AG04450 (cell line): Measurements from ENCODE around the gene E2F8. TPM values are rescaled to one million over a fixed set of nuclear protein-coding genes. Genes with fewer than 3 reads are reported as not detected.

ENCODE experiments used
- CTCF ChIA-PET: fragments of 300-600, 350-600 bp; formaldehyde crosslinking; extraction: SDS; loops from one replicate; lab custom pipeline; 2022; ENCODE audit warnings: antibody characterized with exemption, inconsistent platforms; lab: Charles Lee
- POLR2A ChIA-PET: fragments of 350-600 bp; formaldehyde crosslinking; extraction: SDS; loops from one replicate; lab custom pipeline; 2021; ENCODE audit warnings: antibody characterized with exemption, inconsistent platforms; lab: Yijun Ruan, JAX
- DNase-seq: peaks from one replicate; pipeline ENCODE4 v3.0.0-alpha.2; 2011; ENCODE audit warnings: low read depth, low spot score
- H3K27ac ChIP-seq: one replicate; pipeline ENCODE4 v1.5.1; 2012; ENCODE audit warnings: low read depth, low read length, control low read depth
- H3K27me3 ChIP-seq: one replicate; pipeline ENCODE4 v1.6.0; 2012; ENCODE audit warnings: low read length; ENCODE audit not compliant: control insufficient read depth, insufficient read depth
- H3K4me3 ChIP-seq: 2 replicates; pipeline ENCODE4 v1.5.1; 2011; ENCODE audit warnings: mild to moderate bottlenecking, low read depth, low read length, control low read depth
- H3K9me3 ChIP-seq: 2 replicates; pipeline ENCODE4 v1.5.1; 2012; ENCODE audit warnings: low read length; ENCODE audit not compliant: control insufficient read depth, insufficient read depth
- CTCF ChIP-seq: IDR thresholded peaks from 2 replicates; pipeline ENCODE4 v1.5.1; 2011; ENCODE audit warnings: low read depth, low read length, control low read depth, inconsistent platforms
- polyA plus RNA-seq: library from polyadenylated mRNA; depleted of rRNA; stranded (reverse); fragments of >200 nt; gene quantifications from 2 replicates; pipeline ENCODE4 v1.2.3, GENCODE V29; 2011

The E2F8 gene
- polyA plus RNA-seq, 1 experiment = 0.98 TPM

GRCh38 chr11:19284881-19285280 is 44.1 kb upstream of the E2F8 start:
- ChIA-PET POLR2A (no interaction called here), CTCF (no interaction called here)
- H3K9me3 ChIP-seq = no peaks in the 10 kb centered on the region
- no peak overlapping the region for H3K27ac ChIP-seq
- no peak for TF ChIP-seq CTCF
- no peak overlapping the region for H3K4me3 ChIP-seq
- no peak for DNase-seq
- H3K27me3 ChIP-seq = peaks cover 6% of the 10 kb centered on the region

- POLR2A ChIA-PET = interaction anchor here (0.7 kb wide), 1 partner anchor 9 kb away, joined by 6 read pairs; no protein-coding TSS in a partner anchor
- no peak overlapping the region for H3K4me3 ChIP-seq
- H3K27ac ChIP-seq = no peak overlapping the region
- H3K9me3 ChIP-seq = no peaks in the 10 kb centered on the region
- peaks cover 9% of the 10 kb centered on the region for H3K27me3 ChIP-seq
- DNase-seq = no peak
- no peak for TF ChIP-seq CTCF
- CTCF ChIA-PET = no interaction called here
Measured at GRCh38 chr11:19283991-19284390, 43.2 kb upstream of the E2F8 start.

- no peaks in the 10 kb centered on the region for H3K9me3 ChIP-seq
- no peak overlapping the region for H3K27ac ChIP-seq
- DNase-seq = no peak
- ChIA-PET CTCF (no interaction called here), POLR2A (no interaction called here)
- no peak overlapping the region for H3K4me3 ChIP-seq
- H3K27me3 ChIP-seq = peaks cover 9% of the 10 kb centered on the region
- TF ChIP-seq CTCF = no peak
Measured at GRCh38 chr11:19281555-19281954, 40.8 kb upstream of the E2F8 start.

GRCh38 chr11:19281041-19281440 is 40.3 kb upstream of the E2F8 start:
- ChIA-PET CTCF (interaction anchor here (0.6 kb wide), 1 partner anchor 199 kb away, joined by 5 read pairs; no protein-coding TSS in a partner anchor), POLR2A (interaction anchor here (0.7 kb wide), 1 partner anchor 105 kb away, joined by 3 read pairs; no protein-coding TSS in a partner anchor)
- Histone ChIP-seq H3K9me3 (no peaks in the 10 kb centered on the region), H3K4me3 (no peak overlapping the region), H3K27me3 (peaks cover 9% of the 10 kb centered on the region), H3K27ac (no peak overlapping the region)
- DNase-seq = no peak
- no peak for TF ChIP-seq CTCF

- POLR2A ChIA-PET = no interaction called here
- no peak for TF ChIP-seq CTCF
- Histone ChIP-seq H3K4me3 (no peak overlapping the region), H3K27me3 (peaks cover 16% of the 10 kb centered on the region), H3K27ac (no peak overlapping the region), H3K9me3 (no peaks in the 10 kb centered on the region)
- CTCF ChIA-PET = no interaction called here
- DNase-seq = no peak
Measured at GRCh38 chr11:19279451-19279850, 38.7 kb upstream of the E2F8 start.
